HG03432 (cell line): ENCODE measurements around the gene INPP4B.
A peak's percentile ranks its signal among the peaks of the same experiment; 100 is the strongest.
"Not testable (repeated sequence)": the region's sequence is repeated elsewhere in the genome, so short reads cannot be mapped to it uniquely, and the experiment has no call there.

Experiments used
- ATAC-seq: cut with Tn5 transposase; IDR thresholded peaks from one replicate; pipeline ENCODE4 v1.9.1; 2021; ENCODE audit warnings: mild to moderate bottlenecking, moderate library complexity; ENCODE audit not compliant: unreplicated experiment

INPP4B gene

DNA sequence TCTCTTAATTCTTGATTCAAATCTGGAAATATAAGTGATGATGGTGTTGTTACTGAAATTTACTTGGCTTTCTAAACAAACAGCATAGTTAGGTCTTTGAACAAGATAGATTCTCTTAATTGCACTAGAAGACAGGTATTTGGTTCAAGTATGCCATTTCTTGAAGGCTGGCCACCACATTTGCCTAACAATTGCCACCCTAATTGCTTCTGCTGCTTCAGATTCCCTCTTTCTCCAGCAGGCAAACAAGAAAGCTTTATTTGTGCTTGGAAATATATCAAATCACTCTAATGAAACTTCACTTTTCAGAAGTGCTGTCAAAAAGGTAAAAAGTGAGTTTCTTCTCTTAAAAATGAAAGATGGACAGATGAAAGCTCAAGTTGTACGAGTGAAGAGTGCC lies 418.6 kb downstream of the INPP4B start:
- no peak for ATAC-seq

DNA sequence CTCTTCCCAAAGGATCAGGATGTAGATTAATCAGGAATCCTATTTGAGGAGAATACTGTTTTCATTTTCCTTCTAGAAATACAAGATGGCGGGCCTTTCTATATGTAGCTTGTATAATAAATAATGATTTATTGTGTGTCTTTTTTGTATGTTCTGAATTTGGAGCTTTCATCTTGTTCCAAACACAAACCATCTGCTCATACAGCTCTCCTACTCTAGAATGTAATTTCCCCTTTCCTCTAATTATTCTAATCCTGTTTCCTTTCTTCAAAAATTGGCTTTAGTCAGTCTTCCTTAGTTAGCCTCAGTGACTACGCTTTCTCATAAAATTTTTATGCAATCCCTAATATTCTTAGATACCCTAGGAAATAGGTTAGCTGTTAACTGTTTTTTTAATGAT lies 422.2 kb downstream of the INPP4B start:
- ATAC-seq = no peak

DNA sequence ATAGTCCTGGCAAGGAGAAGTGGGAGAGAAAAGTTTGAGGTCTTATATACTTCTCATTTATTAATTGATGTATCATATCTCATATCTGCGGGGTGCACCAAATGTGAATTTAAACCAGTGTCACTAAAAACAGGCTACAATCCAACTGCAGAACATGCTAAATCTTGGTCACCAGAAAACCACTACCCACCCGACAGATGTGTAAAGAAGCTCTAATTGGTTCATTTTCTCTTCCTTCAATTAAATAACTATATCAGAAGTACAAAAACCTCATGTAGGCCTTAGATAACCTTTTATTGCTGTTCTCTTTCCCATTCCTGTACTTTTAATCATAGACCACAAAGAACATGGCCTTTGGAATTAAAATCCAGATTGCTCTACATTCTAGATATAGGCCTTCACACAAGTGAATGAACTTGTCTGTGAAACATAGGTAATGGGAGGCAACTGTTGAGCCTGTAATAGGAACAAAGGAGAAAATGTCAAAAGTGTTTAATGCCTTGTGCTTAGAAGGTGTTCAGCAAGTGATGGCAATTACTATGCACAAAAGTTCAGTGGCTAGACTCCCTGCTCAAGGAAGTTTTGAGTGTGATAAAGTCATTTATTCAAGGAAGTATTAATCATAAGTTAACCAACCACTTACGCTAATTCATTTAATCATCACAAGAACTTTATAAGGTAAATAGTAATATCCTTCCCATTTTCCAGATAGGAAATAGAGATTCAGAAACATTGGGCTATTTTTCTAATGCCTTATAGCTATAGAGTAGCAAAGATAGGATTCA lies 425.6 kb downstream of the INPP4B start:
- no peak for ATAC-seq

DNA sequence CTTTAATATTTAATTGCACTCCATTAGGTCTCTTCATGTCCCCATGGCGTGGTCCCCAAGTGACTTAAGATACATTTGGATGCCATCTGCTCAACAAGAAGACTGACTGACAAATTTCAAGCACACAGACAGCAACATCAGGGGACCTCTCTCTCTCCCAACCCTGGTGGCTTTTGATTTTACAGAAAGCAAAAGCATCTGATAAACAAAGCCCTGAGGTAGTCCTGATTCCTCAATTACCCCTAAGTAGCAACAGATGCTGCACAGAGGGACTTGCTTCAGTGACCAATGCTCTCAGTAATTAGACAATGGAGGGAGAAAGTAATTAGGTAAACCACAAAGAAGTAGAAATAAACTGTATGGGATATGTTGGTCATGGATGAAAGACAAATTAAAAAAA lies 426.4 kb downstream of the INPP4B start:
- ATAC-seq = no peak

DNA sequence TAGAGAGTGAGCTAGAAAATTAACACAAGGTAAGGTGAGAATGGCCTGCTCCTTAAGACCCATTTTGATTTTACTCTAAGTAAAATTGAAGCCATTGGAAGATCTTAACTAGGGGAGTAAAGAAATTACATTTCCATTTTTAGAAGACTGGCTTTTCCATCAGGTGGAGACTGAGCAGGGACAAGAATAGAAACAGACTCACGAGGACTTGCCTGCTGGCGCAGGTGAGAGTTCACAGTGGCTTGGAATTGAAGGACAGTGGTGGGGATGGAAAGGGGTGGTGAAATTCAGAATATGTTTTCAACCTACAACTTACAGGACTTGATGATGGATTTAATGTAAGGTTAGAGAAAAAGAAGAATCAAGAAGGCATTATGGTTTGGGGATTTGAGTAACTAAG lies 427.4 kb downstream of the INPP4B start:
- no peak for ATAC-seq

DNA sequence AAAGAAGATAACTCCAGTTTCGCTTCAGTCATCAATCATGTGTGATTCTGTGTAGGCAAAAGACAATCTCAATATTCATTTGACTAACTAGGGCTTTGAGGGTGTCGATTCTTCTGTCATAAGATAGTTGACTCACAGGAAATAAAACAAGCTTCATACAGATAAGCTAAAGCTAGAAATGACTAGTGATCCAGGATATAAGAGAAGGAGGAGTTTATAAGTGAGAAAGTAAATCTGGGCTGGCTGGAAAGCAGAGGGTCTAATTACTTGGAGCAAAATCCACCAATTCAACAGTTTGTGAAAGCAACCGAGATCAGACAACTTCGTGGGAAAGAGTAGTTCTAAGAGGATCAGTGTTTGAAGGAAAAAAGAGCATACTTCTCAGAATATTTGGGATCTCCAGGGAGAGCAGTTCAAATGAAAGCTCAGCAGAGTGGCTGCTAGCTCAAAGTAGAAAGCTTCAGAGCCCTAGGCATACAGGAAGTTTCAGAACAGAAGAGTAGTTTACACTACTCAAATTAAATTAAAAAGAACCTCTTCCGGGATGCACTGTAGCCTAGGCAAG lies 429.3 kb downstream of the INPP4B start:
- peak; percentile 78 for ATAC-seq

DNA sequence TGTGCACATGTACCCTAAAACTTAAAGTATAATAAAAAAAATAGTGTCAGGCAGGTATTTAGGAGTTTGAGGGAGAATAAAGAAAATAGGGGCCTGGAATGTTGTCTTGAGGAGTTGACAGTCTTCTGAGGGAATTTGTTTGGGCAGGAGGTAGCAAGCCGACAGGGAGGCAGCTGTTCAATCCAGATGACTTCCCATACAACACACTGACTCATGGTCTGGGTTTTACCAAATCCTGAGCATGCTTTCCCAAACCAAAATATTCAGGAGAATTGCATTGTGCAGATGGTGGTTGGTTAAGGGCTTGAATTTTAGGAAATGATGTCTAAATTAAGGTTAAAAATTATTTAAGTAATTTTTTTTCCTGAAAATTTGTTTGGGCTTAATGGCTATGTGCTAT lies 430.0 kb downstream of the INPP4B start:
- no peak for ATAC-seq

DNA sequence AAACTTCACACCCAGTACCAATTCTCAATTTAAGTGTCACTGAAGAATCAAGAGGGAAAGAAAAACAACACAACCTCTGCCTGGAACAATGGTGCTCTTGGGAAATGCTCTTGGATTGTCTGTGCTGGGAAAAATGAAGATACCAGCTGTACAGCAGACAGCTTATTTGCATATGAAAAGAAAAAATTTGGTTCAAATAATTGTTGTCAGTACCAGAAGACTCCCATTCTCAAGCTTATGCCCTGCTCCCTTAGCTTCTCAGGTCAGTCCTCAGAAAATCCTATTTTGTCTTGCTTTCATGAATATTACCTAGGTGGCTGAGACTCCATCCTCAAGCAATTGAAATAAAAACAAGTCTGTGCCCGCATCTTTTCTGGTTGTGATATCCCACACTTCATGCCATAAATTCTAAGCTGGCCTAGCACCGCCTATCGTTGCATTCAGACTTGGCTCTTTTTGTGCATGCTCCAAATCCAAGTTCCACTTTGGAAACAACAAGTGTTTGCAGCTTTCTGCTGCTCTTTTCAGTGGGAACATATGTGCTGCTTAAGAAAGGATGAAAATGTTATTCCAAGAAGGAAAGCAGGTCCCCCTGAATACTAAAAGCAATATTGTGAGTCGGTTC lies 431.6 kb downstream of the INPP4B start:
- no peak for ATAC-seq

DNA sequence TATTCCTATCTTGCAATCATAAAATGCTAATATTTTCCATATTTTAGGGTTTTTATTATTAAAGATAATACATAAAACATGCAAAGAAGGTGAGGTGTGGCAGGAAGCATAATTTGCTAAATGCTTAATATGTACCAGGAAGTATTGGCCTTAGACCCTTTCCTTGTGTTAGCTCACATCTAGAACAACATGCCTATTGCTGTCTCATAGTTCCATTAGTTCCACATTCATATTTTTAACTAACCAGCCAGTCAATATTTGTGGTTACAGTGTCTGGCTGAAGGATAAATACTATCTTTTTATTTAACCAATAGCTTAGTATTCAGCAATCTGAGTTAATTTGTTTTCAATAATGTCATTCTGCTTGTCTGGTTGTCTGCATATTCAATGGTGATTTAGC lies 432.6 kb downstream of the INPP4B start:
- ATAC-seq = no peak

DNA sequence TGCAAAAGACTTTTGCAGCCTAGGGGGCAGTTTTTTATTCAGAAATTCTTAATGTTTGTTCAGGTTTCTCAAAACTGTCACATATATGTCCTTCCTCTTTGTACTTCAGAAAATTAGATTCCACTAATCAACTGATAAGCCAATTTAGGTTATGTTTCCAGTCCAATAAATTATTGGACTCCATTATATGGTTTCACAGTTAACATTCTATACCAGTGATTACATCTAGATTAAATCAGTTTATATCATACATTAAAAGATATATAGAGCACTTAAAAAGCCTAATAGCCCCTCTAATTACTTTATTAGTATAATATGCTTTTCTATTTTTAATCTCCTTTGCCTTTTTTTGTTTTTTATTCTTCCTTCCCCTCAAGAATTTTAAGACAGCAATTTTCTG lies 434.1 kb downstream of the INPP4B start:
- ATAC-seq = no peak

DNA sequence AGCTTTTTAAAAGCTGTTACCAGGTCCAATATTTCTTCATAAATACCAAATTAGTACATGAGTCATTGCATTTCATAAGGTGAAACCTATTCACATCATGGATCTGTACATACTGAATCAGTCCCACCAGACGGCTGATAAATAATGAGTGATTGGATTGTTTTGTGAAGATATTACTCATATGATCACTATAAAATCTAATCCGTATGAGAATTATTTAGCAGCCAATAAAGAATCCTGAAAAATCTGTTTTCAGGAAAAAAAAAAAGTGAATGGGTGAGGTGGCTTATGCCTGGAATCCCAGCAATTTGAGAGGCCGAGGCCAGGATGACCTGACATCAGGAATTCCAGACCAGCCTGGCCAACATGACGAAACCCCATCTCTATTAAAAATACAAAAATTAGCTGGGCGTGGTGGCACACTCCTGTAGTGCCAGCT lies 438.1 kb downstream of the INPP4B start:
- no peak for ATAC-seq

DNA sequence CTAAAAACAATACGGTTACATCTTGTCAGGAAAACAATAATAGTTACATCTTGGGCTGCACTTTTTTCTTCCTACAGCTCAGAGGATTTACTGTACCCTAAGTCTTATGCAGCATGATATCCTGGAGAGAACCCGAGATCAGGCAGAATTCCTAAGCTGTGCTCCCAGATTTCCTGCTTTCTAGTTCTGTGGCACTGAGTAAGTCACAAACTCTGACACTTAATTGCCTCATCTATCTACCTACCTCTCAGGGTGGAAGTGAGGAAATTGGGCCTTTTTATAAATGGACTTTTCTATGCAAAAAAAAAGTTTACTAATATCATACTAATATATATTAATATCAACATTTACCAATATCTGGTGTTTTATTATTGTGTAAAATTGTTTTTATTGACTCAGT lies 438.5 kb downstream of the INPP4B start:
- no peak for ATAC-seq

DNA sequence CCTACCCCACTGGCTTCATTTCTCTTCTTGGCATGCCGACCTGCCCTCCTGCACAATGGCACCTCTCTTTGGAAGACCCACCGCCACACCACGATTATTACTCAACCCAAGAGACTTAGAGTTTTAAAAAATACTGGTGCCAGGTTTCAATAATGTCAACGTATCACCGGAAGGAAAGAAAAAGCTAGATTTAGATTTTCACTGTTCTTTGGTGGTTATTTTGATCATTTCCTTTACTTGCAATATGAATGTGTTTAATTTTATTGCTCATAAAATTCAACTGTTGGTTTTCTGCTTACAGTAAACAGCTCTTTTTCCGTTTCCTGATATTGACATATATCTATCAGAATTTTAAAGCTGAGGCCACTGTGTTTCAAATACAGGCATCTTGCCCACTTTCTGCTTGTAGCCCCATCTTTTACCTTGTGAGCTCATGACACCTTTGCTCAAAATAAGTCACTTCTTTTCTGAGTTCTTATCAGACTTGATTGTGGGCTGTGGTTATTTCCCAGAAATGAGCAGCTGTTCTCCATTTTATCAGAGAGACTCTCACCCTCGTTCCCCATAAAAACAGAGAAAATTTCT lies 439.1 kb downstream of the INPP4B start:
- ATAC-seq = no peak

DNA sequence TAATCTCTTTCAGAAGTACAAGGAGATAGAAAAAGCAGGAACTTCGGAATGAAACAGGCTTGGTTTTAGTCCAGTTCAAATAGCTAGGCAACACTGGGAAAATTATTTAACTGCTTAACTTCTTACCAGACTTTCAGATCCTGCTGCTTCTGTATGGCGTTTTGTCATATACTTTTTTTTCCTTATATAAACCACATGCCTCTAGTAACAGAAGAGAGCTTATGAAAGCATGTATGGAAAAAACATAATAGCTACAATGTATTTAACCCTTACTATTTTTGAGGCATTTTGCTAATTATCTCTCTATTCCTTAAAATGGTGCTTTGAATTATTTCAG lies 439.6 kb downstream of the INPP4B start:
- no peak for ATAC-seq

DNA sequence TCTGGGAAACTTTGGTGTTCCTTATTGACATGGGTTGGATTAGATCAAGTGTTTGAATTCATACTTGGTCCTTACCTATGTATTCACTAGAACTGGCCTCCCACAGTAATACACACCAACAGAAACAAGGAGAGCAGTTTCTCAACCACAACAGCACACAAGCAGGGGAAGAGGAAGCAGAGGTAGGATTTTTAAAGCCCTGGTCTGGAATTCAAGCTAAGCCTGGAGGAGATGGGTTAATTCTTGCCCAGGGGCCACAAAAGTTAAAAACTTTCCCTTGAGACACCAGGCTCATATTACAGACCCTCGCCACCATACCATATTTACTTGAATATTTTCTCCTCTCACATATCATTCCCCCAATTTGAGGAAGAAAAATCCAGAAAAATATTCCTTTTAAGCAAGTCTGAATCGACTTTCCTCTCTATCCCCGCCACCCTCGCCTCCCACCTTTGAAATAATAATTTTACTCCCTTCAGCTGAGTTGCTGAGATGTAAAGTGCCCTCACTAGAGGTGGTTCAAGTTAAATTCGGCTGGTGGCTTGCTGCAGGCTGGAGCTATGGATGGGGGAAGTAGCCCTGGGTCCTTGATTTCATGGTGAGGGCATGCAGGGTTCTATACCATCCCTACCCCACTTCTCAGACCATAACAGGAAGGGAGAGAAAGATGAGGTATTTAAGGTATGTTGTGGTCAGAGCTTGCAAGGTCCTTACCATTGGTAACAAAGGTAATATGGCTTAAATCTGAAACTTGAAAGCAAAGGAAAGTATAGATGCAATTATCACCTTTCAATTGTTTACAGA lies 440.2 kb downstream of the INPP4B start:
- ATAC-seq = peak; percentile 41

DNA sequence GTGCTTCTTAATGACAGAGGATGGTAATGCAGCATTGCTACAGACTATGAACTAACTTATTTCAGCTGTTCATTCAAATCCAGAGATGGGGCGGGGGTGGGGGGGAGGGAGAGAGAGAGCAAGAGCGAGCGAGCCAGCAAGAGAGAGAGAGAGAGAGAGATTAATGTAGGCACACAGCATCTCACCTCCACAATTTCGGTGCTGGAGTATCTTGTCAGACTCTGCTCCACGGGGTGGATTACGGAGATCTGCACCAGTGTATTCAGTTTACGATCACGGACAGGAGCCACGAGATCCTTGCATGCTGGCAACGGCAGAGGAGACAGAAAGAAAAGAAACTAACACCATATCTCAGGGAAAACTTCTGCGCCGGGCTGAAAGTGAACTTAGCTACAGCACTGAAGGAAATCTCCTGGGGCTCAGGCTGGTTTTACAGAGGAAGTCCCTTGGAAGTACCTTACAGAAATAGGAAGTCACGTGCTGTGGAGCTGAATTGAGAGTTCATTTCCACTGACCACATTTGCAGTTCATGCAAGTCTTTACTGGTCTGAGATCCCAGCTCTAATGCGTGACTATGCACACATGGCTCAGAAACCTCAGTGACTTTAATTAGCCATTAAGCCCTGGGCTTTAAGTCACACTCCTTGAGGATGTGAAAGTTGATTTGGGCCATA lies 440.9 kb downstream of the INPP4B start:
- ATAC-seq = peak; percentile 64

DNA sequence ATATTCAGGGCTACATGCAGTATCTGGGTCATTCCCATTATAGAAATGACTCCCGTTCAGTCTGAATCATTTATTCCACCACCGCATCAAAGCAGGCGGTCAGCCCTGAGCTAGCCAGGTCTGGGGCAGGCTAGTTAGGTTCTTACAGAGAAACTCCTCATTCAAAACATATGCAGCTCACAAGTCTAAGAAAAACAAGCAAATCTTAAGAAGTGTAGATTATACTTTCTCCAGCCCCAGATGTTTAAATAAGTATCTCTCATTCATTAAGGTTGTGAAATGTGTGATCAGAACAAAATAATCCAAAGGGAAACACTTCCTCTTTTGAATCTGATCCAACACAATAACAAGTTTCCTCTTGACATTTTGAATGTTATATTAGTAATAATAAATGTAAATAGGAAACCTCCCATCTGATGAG lies 441.9 kb downstream of the INPP4B start:
- no peak for ATAC-seq

DNA sequence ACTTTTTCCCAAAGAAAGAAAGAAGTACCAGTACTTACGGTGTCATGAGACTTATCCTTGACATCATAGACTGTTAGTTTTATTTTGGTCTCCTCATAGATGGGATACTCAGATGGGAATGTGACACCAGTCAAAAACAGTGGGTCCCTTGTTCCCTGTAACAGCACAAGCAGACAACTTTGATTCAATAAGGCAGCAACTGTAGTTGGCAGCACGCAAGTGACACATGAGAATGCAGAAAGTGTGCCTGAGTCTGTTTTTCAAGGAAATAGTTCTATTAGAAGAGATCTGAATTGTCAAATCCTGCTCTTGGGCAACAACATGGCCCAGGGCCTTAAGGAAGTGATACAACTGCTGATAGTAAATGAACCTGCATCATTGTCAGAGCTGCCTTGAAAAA lies 443.2 kb downstream of the INPP4B start:
- ATAC-seq = no peak

DNA sequence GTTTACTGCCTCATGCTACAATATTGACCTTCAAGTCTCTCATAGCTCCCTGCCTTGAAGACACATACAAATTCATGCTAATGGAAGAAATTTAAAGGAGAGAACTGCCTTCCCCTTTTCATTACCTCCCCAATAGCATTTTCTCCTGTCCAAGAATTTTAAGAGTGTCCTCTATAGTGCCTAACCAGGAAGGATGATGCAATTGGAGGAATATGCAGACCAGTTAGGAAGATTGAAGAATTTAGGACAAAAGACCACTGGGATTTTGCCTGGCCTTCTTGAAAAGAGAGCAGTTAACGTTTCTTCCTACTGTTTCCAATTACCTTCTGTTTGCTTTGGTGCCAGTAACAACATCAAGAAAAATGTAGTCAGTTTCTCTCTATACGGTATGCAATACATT lies 443.9 kb downstream of the INPP4B start:
- ATAC-seq = no peak

DNA sequence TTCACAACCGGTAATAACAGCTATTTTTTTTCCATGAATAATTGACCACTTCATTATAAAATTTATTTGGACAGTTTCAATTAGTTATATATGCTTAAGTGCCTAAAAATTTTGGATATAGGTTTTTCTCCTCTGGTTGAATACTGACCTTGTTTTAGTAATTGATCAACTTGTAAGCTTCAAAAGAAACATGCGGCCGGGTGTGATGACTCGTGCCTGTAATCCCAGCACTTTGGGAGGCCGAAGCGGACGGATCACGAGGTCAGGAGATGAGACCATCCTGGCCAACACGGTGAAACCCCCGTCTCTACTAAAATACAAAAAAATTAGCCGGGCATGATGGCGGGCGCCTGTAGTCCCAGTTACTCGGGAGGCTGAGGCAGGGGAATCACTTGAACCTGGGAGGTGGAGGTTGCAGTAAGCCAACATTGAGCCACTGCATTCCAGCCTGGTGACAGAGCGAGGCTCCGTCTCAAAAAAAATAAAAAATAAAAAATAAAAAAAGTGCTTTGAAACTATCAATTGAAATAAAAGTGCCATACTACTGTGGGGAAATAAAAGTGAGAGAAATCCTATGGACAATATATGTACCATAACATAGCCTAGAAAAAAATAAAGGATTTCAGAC lies 448.6 kb downstream of the INPP4B start:
- ATAC-seq = not testable (repeated sequence)
